Glomerular endothelial cell (primary cell): ENCODE results near the gene SYCE1. TPM values are rescaled to one million over a fixed set of nuclear protein-coding genes. Genes with fewer than 3 reads are reported as not detected.
"Not testable (repeated sequence)": the region's sequence is repeated elsewhere in the genome, so short reads cannot be mapped to it uniquely, and the experiment has no call there.

Source experiments
- DNase-seq: peaks from one replicate; pipeline ENCODE4 v3.0.0-alpha.2; 2011; ENCODE audit warnings: low read depth, low spot score; ENCODE audit errors: extremely low read depth
- total RNA-seq: library from RNA; depleted of rRNA; stranded (reverse); fragments of >200 nt; gene quantifications from 2 replicates; pipeline ENCODE4 v1.2.3, GENCODE V29; 2015

The SYCE1 gene
- not detected in 2 replicates for total RNA-seq

- DNase-seq, result no peak
Observed at GRCh38 chr10:133565441-133566294, at the start of gene SYCE1. TSS of gene SYCE1 (minus strand) at chr10:133565583. CDS start at chr10:133565529, 54 bp downstream.

GRCh38 chr10:133614830-133615580 is 49.6 kb upstream of the SYCE1 start:
- no peak for DNase-seq

- no peak for DNase-seq
Observed at GRCh38 chr10:133613699-133614098, 48.3 kb upstream of the SYCE1 start.

GRCh38 chr10:133611079-133611478 is 45.7 kb upstream of the SYCE1 start:
- DNase-seq, result no peak

- no peak for DNase-seq
Observed at GRCh38 chr10:133608855-133609254, 43.5 kb upstream of the SYCE1 start.

- not testable (repeated sequence) for DNase-seq
Observed at GRCh38 chr10:133603434-133603833, 38.1 kb upstream of the SYCE1 start.

- no peak for DNase-seq
Observed at GRCh38 chr10:133600657-133601056, 35.3 kb upstream of the SYCE1 start.

GRCh38 chr10:133599869-133600268 is 34.5 kb upstream of the SYCE1 start:
- DNase-seq, result not testable (repeated sequence)

GRCh38 chr10:133592716-133593115 is 27.3 kb upstream of the SYCE1 start:
- DNase-seq, result no peak

GRCh38 chr10:133590970-133591359 is 25.6 kb upstream of the SYCE1 start:
- no peak for DNase-seq

- DNase-seq, result no peak
Observed at GRCh38 chr10:133590226-133590969, 25.0 kb upstream of the SYCE1 start.

GRCh38 chr10:133577037-133577436 is 11.7 kb upstream of the SYCE1 start:
- not testable (repeated sequence) for DNase-seq

GRCh38 chr10:133573460-133573859 is 8.1 kb upstream of the SYCE1 start:
- DNase-seq, result not testable (repeated sequence)

- DNase-seq, result not testable (repeated sequence)
Observed at GRCh38 chr10:133572055-133572454, 6.7 kb upstream of the SYCE1 start.

GRCh38 chr10:133569801-133570200 is 4.4 kb upstream of the SYCE1 start:
- not testable (repeated sequence) for DNase-seq

GRCh38 chr10:133568831-133569527 is 3.6 kb upstream of the SYCE1 start:
- DNase-seq, result not testable (repeated sequence)

GRCh38 chr10:133568287-133568614 is 2.9 kb upstream of the SYCE1 start:
- DNase-seq, result no peak

GRCh38 chr10:133567609-133568286 is 2.4 kb upstream of the SYCE1 start:
- no peak for DNase-seq

- no peak for DNase-seq
Observed at GRCh38 chr10:133567119-133567518, 1.7 kb upstream of the SYCE1 start.

GRCh38 chr10:133564816-133565215 is 567 bp downstream of the SYCE1 start:
- no peak for DNase-seq
